ENCODE results near the gene CEACAM1.
"Not testable (repeated sequence)": the region's sequence is repeated elsewhere in the genome, so short reads cannot be mapped to it uniquely, and the experiment has no call there.

The CEACAM1 gene

DNA sequence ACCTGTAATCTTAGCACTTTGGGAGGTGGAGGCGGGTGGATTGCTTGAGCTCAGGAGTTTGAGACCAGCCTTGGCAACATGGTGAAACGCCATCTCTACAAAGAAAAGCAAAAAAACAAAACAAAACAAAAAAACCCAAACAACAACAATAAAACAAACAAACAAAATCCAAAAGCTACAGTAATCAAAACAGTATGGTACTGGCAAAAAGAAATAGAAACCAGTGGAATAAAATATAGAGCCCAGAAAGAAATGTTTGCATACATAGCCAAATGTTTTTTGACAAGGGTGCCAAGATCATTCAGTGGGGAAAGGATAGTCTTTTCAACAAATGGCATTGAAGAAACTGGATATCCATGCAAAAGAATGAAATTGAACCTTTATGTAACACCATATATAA is 11.5 kb downstream of the CEACAM1 start:
- Mint-ChIP-seq H3K27me3 (no peaks in the 10 kb centered on the region), H3K27ac (ENCODE audit: low read depth) (no peak overlapping the region), H3K9me3 (no peaks in the 10 kb centered on the region), H3K4me3 (no peak overlapping the region), H3K4me1 (no peaks in the 10 kb centered on the region), H3K36me3 (ENCODE audit: insufficient read depth) (peaks cover 2% of the 10 kb centered on the region)
- no peak for DNase-seq (ENCODE audit: low spot score in 2 of 2)
- ATAC-seq (replicated peaks; ENCODE audit: extremely low read depth, poor library complexity, severe bottlenecking): no peak

- no peaks in the 10 kb centered on the region for H3K4me1 Mint-ChIP-seq
- no peak overlapping the region for H3K27ac Mint-ChIP-seq (ENCODE audit: low read depth)
- peaks cover 2% of the 10 kb centered on the region for H3K36me3 Mint-ChIP-seq (ENCODE audit: insufficient read depth)
- DNase-seq (ENCODE audit: low spot score in 2 of 2) (no peak), ATAC-seq (replicated peaks; ENCODE audit: extremely low read depth, poor library complexity, severe bottlenecking) (no peak)
- no peak overlapping the region for H3K4me3 Mint-ChIP-seq
- no peaks in the 10 kb centered on the region for H3K9me3 Mint-ChIP-seq
- H3K27me3 Mint-ChIP-seq: no peaks in the 10 kb centered on the region
These were observed 12.9 kb downstream of the CEACAM1 start for GRCh38 chr19:42515241-42515832.

DNA sequence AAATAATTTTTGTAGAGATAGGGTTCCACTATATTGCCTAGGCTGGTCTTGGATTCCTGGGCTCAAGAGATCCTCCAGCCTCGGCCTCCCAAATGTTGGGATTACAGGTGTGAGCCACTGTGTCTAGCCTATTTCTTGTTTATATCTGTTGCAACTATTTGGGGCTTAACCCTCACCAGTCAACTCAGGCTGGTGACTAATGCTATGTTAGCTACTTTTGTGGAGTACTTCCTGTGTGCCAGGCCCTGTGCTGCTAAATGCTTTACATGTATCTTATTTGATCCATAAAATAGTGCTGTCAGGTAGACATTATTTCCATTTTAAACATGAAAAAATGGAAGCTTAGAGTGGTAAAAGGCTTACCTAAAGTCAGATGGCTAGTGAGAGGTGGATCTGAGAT is 13.8 kb downstream of the CEACAM1 start:
- Mint-ChIP-seq H3K27ac (ENCODE audit: low read depth) (no peak overlapping the region), H3K4me1 (no peaks in the 10 kb centered on the region), H3K36me3 (ENCODE audit: insufficient read depth) (peaks cover under 1% of the 10 kb centered on the region), H3K27me3 (no peaks in the 10 kb centered on the region), H3K9me3 (no peaks in the 10 kb centered on the region), H3K4me3 (no peak overlapping the region)
- ATAC-seq (replicated peaks; ENCODE audit: extremely low read depth, poor library complexity, severe bottlenecking): no peak
- no peak for DNase-seq (ENCODE audit: low spot score in 2 of 2)

DNA sequence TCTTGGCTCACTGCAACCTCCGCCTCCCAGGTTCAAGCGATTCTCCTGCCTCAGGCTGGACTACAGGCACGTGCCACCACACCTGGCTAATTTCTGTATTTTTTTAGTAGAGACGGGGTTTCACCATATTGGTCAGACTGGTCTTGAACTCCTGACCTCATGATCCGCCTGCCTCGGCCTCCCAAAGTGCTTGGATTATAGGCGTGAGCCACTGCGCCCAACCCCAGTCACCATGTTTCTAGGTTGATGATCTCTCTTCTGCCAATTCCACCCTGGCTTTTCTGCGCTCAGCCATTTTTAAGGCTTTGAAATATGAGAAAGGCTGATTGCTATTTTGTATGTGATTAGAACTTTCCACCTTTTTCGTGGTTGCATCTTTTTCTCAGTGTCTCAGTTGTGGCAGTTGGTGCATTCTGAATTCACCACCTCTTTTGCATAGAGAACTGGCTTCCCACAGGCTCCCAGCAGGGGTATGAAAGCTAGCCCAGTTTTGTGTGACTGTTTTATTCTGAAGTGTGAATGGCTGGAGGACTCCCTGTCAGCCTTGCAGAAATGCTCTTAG is 15.5 kb downstream of the CEACAM1 start:
- H3K4me1 Mint-ChIP-seq: no peaks in the 10 kb centered on the region
- no peaks in the 10 kb centered on the region for H3K36me3 Mint-ChIP-seq (ENCODE audit: insufficient read depth)
- H3K4me3 Mint-ChIP-seq: no peak overlapping the region
- H3K9me3 Mint-ChIP-seq: no peaks in the 10 kb centered on the region
- no peak for DNase-seq (ENCODE audit: low spot score in 2 of 2)
- H3K27ac Mint-ChIP-seq (ENCODE audit: low read depth): no peak overlapping the region
- H3K27me3 Mint-ChIP-seq: no peaks in the 10 kb centered on the region
- ATAC-seq (replicated peaks; ENCODE audit: extremely low read depth, poor library complexity, severe bottlenecking): no peak

DNA sequence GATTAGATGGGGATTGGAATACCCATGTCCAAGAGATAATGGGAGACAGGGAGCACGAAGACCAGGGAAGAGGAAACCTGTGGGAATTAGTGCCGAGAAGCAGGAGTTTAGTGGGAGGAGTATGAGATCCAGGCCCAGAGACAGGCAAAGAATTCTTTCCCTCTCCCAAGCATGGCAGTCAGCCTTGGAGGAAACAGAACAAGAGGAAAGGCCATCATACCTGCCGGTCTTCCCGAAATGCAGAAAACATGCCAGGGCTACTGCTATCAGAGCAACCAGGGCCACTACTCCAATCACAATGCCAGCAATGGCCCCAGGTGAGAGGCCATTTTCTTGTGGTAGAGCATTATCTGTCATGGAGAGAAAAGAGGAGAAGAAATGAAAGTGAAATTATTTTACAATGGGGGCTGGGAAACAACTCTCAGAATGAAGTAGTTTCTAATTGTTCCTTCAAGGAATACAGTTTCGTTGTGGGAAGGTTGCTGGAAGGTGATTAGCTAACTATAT is 16.1 kb downstream of the CEACAM1 start:
- H3K27ac Mint-ChIP-seq (ENCODE audit: low read depth): no peak overlapping the region
- H3K4me1 Mint-ChIP-seq: no peaks in the 10 kb centered on the region
- no peaks in the 10 kb centered on the region for H3K9me3 Mint-ChIP-seq
- H3K4me3 Mint-ChIP-seq: no peak overlapping the region
- DNase-seq (ENCODE audit: low spot score in 2 of 2) (no peak), ATAC-seq (replicated peaks; ENCODE audit: extremely low read depth, poor library complexity, severe bottlenecking) (no peak)
- no peaks in the 10 kb centered on the region for H3K27me3 Mint-ChIP-seq
- H3K36me3 Mint-ChIP-seq (ENCODE audit: insufficient read depth): no peaks in the 10 kb centered on the region

DNA sequence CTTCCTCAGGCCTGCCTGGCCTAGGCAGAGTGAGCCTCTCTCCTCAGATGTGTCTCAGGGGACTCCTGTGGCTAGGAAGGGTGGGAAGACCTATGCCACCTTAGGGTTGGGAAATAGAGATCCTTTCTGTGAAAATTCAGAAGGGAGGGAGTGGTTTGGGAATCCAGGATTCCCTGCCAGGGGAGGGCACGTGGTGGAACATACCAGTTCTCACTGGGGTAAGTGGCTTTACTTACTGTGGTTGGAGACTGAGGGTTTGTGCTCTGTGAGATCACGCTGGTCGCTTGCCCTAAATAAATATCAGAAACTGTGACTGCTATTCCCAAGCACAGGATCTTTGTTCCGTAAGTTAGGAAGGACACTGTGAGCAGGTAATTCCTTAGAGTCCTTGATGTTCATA is 16.9 kb downstream of the CEACAM1 start:
- Mint-ChIP-seq H3K36me3 (ENCODE audit: insufficient read depth) (no peaks in the 10 kb centered on the region), H3K4me3 (no peak overlapping the region), H3K27me3 (no peaks in the 10 kb centered on the region), H3K9me3 (no peaks in the 10 kb centered on the region), H3K27ac (ENCODE audit: low read depth) (no peak overlapping the region), H3K4me1 (no peaks in the 10 kb centered on the region)
- DNase-seq (ENCODE audit: low spot score in 2 of 2) (no peak), ATAC-seq (replicated peaks; ENCODE audit: extremely low read depth, poor library complexity, severe bottlenecking) (no peak)

DNA sequence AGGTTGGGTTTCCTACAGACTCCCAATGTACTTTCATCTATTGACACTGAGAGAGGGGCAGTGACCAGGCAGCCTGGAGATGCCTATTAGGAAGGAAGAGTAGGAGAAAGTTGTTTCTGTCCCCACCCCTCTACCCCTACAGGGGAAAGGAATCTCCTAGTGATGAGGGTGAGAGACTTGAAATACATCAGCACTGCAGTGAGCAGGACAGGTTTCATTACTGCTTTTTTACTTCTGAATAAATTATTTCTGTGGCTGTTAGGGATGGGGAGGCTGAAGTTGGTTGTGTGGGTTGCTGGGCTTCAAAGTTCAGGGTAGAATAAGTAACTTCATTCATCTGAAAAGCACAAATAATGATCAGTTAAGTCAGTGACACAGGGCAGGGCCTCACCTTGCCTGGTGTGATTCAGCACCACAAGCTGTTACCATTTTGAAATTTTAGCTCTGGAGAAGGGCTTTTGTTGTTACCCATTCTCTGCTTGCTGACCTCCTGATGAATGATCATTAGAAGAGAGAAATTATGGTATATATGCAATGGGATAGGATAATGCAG is 19.3 kb downstream of the CEACAM1 start:
- Mint-ChIP-seq H3K4me1 (no peaks in the 10 kb centered on the region), H3K36me3 (ENCODE audit: insufficient read depth) (no peaks in the 10 kb centered on the region), H3K27ac (ENCODE audit: low read depth) (no peak overlapping the region), H3K4me3 (no peak overlapping the region), H3K27me3 (no peaks in the 10 kb centered on the region), H3K9me3 (no peaks in the 10 kb centered on the region)
- DNase-seq (ENCODE audit: low spot score in 2 of 2) (no peak), ATAC-seq (replicated peaks; ENCODE audit: extremely low read depth, poor library complexity, severe bottlenecking) (no peak)

DNA sequence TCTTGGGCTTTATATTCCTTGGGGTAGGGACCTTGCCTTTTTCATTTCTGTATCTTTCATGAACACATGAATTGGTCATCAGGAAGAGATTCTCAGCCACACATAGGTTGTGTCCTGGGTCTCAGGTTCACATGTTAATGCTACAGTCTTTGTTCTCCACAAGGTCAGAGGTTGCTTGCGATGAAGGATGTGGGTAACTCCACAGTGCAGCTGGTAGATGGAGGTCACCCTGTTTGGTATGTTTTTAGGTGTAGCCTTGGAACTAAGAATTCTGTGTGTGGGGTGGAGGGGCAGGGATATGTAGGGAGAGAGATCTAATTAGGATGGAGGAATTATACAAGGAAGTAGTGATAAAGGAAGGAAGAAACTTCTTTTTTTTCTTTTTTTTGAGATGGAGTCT is 23.2 kb downstream of the CEACAM1 start:
- DNase-seq (ENCODE audit: low spot score in 2 of 2): no peak
- H3K36me3 Mint-ChIP-seq (ENCODE audit: insufficient read depth): peaks cover 1% of the 10 kb centered on the region
- no peak overlapping the region for H3K27ac Mint-ChIP-seq (ENCODE audit: low read depth)
- H3K27me3 Mint-ChIP-seq: no peaks in the 10 kb centered on the region
- H3K9me3 Mint-ChIP-seq: no peaks in the 10 kb centered on the region
- ATAC-seq (replicated peaks; ENCODE audit: extremely low read depth, poor library complexity, severe bottlenecking): no peak
- no peak overlapping the region for H3K4me3 Mint-ChIP-seq
- no peaks in the 10 kb centered on the region for H3K4me1 Mint-ChIP-seq

DNA sequence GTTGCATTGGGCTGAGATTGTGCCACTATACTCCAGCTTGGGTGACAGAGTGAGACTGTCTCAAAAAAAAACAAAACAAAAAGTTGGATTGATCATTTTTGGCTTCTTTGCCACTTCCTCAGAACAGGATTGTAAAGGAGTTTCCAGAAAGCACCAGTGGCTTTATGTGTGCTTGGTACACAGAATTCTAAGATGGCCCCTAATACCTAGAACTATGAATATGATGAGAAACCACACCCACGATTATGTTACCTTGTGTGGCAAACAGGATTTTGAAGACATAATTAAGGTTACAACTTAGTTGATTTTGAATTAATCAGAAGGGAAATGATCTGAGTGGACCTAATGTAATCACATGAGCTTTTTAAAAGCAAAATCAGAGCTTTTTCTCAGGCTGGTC is 26.5 kb downstream of the CEACAM1 start:
- ATAC-seq (replicated peaks; ENCODE audit: extremely low read depth, poor library complexity, severe bottlenecking) (no peak), DNase-seq (ENCODE audit: low spot score in 2 of 2) (no peak)
- no peaks in the 10 kb centered on the region for H3K9me3 Mint-ChIP-seq
- no peak overlapping the region for H3K4me3 Mint-ChIP-seq
- H3K4me1 Mint-ChIP-seq: no peaks in the 10 kb centered on the region
- H3K27ac Mint-ChIP-seq (ENCODE audit: low read depth): no peak overlapping the region
- H3K36me3 Mint-ChIP-seq (ENCODE audit: insufficient read depth): peaks cover 1% of the 10 kb centered on the region
- H3K27me3 Mint-ChIP-seq: no peaks in the 10 kb centered on the region

DNA sequence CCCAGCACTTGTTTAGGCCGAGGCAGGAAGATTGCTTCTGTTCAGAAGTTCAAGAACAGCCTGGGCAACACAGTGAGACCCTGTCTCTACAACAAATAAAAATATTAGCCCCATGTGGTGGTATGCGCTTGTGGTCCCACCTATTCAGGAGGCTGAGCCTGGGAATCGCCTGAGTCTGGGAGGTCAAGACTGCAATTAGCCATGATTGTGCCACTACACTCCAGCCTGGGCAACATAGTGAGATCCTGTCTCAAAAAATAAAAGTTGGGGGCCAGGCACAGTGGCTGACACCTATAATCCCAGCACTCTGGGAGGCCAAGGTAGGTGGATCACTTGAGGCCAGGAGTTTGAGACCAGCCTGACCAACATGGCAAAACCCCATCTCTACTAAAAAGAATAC is 27.0 kb downstream of the CEACAM1 start:
- not testable (repeated sequence) for DNase-seq (ENCODE audit: low spot score in 2 of 2); H3K4me1 Mint-ChIP-seq; H3K9me3 Mint-ChIP-seq; H3K4me3 Mint-ChIP-seq; H3K36me3 Mint-ChIP-seq (ENCODE audit: insufficient read depth); ATAC-seq (replicated peaks; ENCODE audit: extremely low read depth, poor library complexity, severe bottlenecking); H3K27me3 Mint-ChIP-seq; H3K27ac Mint-ChIP-seq (ENCODE audit: low read depth)

- H3K27me3 Mint-ChIP-seq: no peaks in the 10 kb centered on the region
- no peak for ATAC-seq (replicated peaks; ENCODE audit: extremely low read depth, poor library complexity, severe bottlenecking)
- no peak overlapping the region for H3K4me3 Mint-ChIP-seq
- no peak overlapping the region for H3K27ac Mint-ChIP-seq (ENCODE audit: low read depth)
- H3K9me3 Mint-ChIP-seq: no peaks in the 10 kb centered on the region
- H3K36me3 Mint-ChIP-seq (ENCODE audit: insufficient read depth): peaks cover 1% of the 10 kb centered on the region
- no peak for DNase-seq (ENCODE audit: low spot score in 2 of 2)
- no peaks in the 10 kb centered on the region for H3K4me1 Mint-ChIP-seq
These were observed 30.0 kb downstream of the CEACAM1 start for GRCh38 chr19:42498169-42498757.

- Mint-ChIP-seq H3K4me3 (no peak overlapping the region), H3K9me3 (no peaks in the 10 kb centered on the region), H3K27me3 (no peaks in the 10 kb centered on the region), H3K36me3 (ENCODE audit: insufficient read depth) (peaks cover 1% of the 10 kb centered on the region), H3K4me1 (no peaks in the 10 kb centered on the region), H3K27ac (ENCODE audit: low read depth) (no peak overlapping the region)
- DNase-seq (ENCODE audit: low spot score in 2 of 2) (no peak), ATAC-seq (replicated peaks; ENCODE audit: extremely low read depth, poor library complexity, severe bottlenecking) (no peak)
These were observed 30.7 kb downstream of the CEACAM1 start for GRCh38 chr19:42497492-42498168.
